HEK293T (cell line): ENCODE results near the gene PPP1R12C.
"Not testable (repeated sequence)": the region's sequence is repeated elsewhere in the genome, so short reads cannot be mapped to it uniquely, and the experiment has no call there.

Experiments
- CTCF ChIA-PET: fragments of 350-600 bp; formaldehyde crosslinking; extraction: SDS; loops from one replicate; lab custom pipeline; 2021; ENCODE audit warnings: antibody characterized with exemption, inconsistent platforms; lab: Yijun Ruan, JAX
- POLR2A ChIA-PET: fragments of 350-600 bp; formaldehyde crosslinking; extraction: SDS; loops from one replicate; lab custom pipeline; 2020; ENCODE audit warnings: antibody characterized with exemption, inconsistent platforms; lab: Yijun Ruan, JAX
- DNase-seq: peaks from one replicate; pipeline ENCODE4 v3.0.0; 2012; ENCODE audit warnings: mixed read lengths; ENCODE audit errors: extremely low spot score
- ARNT ChIP-seq: fragments of 450-650 bp; IDR thresholded peaks from 2 replicates; pipeline ENCODE4 v1.6.1; 2017; ENCODE audit warnings: mild to moderate bottlenecking
- BHLHE40 ChIP-seq: fragments of 450-650 bp; IDR thresholded peaks from 2 replicates; pipeline ENCODE4 v1.6.1; 2016; ENCODE audit warnings: mild to moderate bottlenecking, moderate library complexity, borderline replicate concordance
- CTBP1 ChIP-seq: fragments of 450-650 bp; IDR thresholded peaks from 2 replicates; pipeline ENCODE4 v1.6.1; 2016; ENCODE audit warnings: borderline replicate concordance
- ELF4 ChIP-seq: fragments of 450-650 bp; IDR thresholded peaks from 2 replicates; pipeline ENCODE4 v1.6.1; 2017; ENCODE audit warnings: antibody characterized with exemption
- FOXA1 ChIP-seq: fragments of 450-650 bp; IDR thresholded peaks from 2 replicates; pipeline ENCODE4 v1.6.1; 2016; ENCODE audit warnings: mild to moderate bottlenecking
- FOXK2 ChIP-seq: fragments of 450-650 bp; IDR thresholded peaks from 2 replicates; pipeline ENCODE4 v1.6.1; 2016; ENCODE audit warnings: mild to moderate bottlenecking
- FOXM1 ChIP-seq: fragments of 450-650 bp; IDR thresholded peaks from 2 replicates; pipeline ENCODE4 v1.6.1; 2017; ENCODE audit warnings: mild to moderate bottlenecking, borderline replicate concordance
- HDGF ChIP-seq: fragments of 450-650 bp; IDR thresholded peaks from 2 replicates; pipeline ENCODE4 v1.6.1; 2017; ENCODE audit warnings: antibody characterized with exemption, borderline replicate concordance
- L3MBTL2 ChIP-seq: fragments of 450-650 bp; conservative IDR thresholded peaks from 2 replicates; pipeline ENCODE4 v1.6.1; 2016; ENCODE audit warnings: mild to moderate bottlenecking
- LEF1 ChIP-seq: fragments of 450-650 bp; IDR thresholded peaks from 2 replicates; pipeline ENCODE4 v1.6.1; 2017; ENCODE audit warnings: mild to moderate bottlenecking, borderline replicate concordance
- NFRKB ChIP-seq: fragments of 450-650 bp; IDR thresholded peaks from 2 replicates; pipeline ENCODE4 v1.6.1; 2016; ENCODE audit warnings: mild to moderate bottlenecking, moderate library complexity
- SP1 ChIP-seq: fragments of 450-650 bp; IDR thresholded peaks from 2 replicates; pipeline ENCODE4 v1.6.1; 2017
- SUZ12 ChIP-seq: fragments of 450-650 bp; IDR thresholded peaks from 2 replicates; pipeline ENCODE4 v1.6.1; 2016; ENCODE audit warnings: mild to moderate bottlenecking
- TARDBP ChIP-seq: fragments of 450-650 bp; IDR thresholded peaks from 2 replicates; pipeline ENCODE4 v1.6.1; 2016
- ZNF384 ChIP-seq: fragments of 450-650 bp; IDR thresholded peaks from 2 replicates; pipeline ENCODE4 v1.6.1; 2016
- TF ChIP-seq, protein P1 (sequence below): fragments of 450-650 bp; IDR thresholded peaks from 2 replicates; pipeline ENCODE4 v1.6.1; 2016

Gene PPP1R12C

GRCh38 chr19:55112777-55113569 is 4.5 kb downstream of the PPP1R12C start:
- DNase-seq, result no peak
- POLR2A ChIA-PET, result no interaction called here
- no peak for TF ChIP-seq LEF1
- no peak for TF ChIP-seq HDGF
- CTCF ChIA-PET, result no interaction called here

GRCh38 chr19:55112246-55112776 is 5.1 kb downstream of the PPP1R12C start:
- no peak for DNase-seq
- TF ChIP-seq ELF4 (no peak), SP1 (no peak), SUZ12 (no peak), NFRKB (no peak), ZNF384 (no peak), HDGF (no peak), ARNT (no peak), FOXA1 (no peak), TARDBP (no peak), L3MBTL2 (no peak), FOXM1 (no peak), BHLHE40 (no peak), CTBP1 (no peak), LEF1 (no peak)
- TF ChIP-seq, protein P1, sequence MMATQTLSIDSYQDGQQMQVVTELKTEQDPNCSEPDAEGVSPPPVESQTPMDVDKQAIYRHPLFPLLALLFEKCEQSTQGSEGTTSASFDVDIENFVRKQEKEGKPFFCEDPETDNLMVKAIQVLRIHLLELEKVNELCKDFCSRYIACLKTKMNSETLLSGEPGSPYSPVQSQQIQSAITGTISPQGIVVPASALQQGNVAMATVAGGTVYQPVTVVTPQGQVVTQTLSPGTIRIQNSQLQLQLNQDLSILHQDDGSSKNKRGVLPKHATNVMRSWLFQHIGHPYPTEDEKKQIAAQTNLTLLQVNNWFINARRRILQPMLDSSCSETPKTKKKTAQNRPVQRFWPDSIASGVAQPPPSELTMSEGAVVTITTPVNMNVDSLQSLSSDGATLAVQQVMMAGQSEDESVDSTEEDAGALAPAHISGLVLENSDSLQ, result no peak
- ChIA-PET CTCF (no interaction called here), POLR2A (no interaction called here)

DNA sequence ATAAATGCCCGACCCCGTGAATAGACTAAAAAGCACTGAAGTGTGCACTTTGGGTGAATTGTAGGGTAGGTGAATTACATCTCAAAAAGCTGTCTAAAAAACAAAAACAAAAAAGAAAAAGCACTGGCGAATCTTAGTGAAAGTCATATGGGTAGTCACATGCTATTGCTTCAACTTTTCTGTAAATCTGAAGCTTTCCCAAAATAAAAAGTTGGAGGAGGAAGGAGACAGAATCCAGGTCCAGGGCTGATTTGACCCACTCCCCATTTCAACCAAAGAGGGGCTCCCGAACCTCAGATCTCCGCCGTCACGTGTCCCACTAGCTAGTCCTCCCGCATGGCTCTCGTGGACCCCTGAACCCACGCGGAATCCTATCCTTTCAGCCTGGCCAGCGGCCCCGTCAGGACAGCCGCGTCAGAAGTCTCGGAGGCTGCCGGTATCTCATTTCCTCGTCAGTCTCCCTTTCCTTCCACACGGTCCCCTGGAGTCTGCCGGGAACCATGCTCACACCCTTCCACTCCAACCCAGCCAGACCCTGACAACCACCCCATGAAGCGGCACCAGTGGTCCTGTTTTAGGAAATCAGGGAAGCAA is 6.1 kb downstream of the PPP1R12C start:
- DNase-seq, result no peak
- ChIA-PET POLR2A (no interaction called here), CTCF (no interaction called here)
- no peak for TF ChIP-seq NFRKB
- no peak for TF ChIP-seq BHLHE40
- no peak for TF ChIP-seq ARNT
- TF ChIP-seq ZNF384, result no peak
- TF ChIP-seq TARDBP, result no peak
- TF ChIP-seq, protein P1, result no peak
- TF ChIP-seq FOXK2, result no peak
- no peak for TF ChIP-seq SUZ12
- TF ChIP-seq ELF4, result no peak
- TF ChIP-seq HDGF, result no peak
- no peak for TF ChIP-seq FOXA1
- no peak for TF ChIP-seq L3MBTL2
- TF ChIP-seq FOXM1, result no peak
- TF ChIP-seq LEF1, result no peak

GRCh38 chr19:55109527-55110291 is 7.7 kb downstream of the PPP1R12C start:
- no peak for DNase-seq
- ChIA-PET CTCF (no interaction called here), POLR2A (no interaction called here)
- TF ChIP-seq FOXA1, result no peak

DNA sequence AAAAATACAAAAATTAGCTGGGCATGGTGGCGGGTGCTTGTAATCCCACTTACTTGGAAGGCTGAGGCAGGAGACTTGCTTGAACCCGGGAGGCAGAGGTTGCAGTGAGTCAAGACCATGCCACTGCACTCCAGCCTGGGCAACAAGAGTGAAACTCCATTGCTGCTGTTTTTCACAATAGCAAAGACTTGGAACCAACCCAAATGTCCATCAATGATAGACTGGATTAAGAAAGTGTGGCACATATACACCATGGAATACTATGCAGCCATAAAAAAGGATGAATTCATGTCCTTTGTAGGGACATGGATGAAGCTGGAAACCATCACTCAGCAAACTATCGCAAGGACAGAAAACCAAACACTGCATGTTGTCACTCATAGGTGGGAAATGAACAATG is 10.2 kb downstream of the PPP1R12C start:
- POLR2A ChIA-PET, DNase-seq, CTCF ChIA-PET: not testable (repeated sequence)

DNA sequence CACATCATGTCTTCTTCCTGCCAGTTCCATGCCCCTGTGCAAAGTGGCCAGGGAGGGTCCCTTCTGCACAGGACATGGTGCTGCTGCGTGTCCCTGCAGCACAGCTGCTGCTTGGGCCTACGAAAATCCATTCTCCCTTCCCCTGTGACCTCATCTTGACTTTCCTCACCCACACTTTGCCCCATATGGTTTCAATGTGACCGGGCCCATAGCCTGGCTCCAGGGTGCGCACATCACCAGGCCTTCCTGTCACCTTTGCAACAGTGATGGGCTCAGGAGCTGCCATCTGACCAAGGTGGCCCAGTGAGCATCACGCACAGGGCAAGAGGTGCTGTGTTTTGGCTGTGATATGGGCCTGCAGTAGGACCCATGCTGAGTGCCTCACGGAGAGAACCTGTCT is 10.8 kb downstream of the PPP1R12C start:
- no peak for TF ChIP-seq CTBP1
- TF ChIP-seq FOXA1, result no peak
- no peak for TF ChIP-seq SP1
- no peak for TF ChIP-seq FOXM1
- no peak for TF ChIP-seq ZNF384
- TF ChIP-seq BHLHE40, result no peak
- TF ChIP-seq NFRKB, result no peak
- TF ChIP-seq ELF4, result no peak
- TF ChIP-seq LEF1, result no peak
- TF ChIP-seq L3MBTL2, result no peak
- TF ChIP-seq TARDBP, result no peak
- no peak for TF ChIP-seq SUZ12
- no peak for TF ChIP-seq HDGF
- no peak for TF ChIP-seq ARNT
- TF ChIP-seq, protein P1, result no peak
- no peak for TF ChIP-seq FOXK2
- ChIA-PET CTCF (interaction anchor here (0.7 kb wide), 1 partner anchor 19 kb away, joined by 3 read pairs; no protein-coding TSS in a partner anchor), POLR2A (no interaction called here)
- no peak for DNase-seq
